NCI-H1694 treated with DMSO at 0.1 percent for 48 hours (cell line): ENCODE measurements around the gene MRPL50.

Source experiments
- DNase-seq: peaks from one replicate; lab custom pipeline; 2025; lab: John Stamatoyannopoulos, UW

MRPL50 gene

GRCh38 chr9:101398068-101398929, at the start of gene MRPL50, which contains the start of gene ZNF189:
MRPL50 (minus strand) TSS chr9:101398618; CDS start chr9:101398592, 26 bp downstream.
ZNF189 (plus strand) TSS chr9:101398851; CDS start chr9:101399157, 306 bp downstream.
- DNase-seq = peak; percentile 96

DNA sequence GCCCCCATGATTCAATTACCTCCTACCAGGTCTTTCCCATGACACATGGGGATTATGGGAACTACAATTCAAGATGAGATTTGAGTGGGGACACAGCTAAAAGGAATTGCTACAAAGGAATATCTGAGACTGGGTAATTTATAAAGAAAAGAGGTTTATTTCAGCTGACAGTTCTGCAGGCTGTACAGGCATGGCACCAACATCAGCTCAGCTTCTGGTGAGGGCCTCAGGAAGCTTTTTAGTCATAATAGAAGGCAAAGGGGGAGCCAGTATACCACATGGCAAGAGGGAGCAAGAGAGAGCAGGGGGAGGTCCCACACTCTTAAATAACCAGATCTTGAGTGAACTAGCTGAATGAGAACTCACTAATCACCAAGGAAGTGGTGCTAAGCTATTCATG, 48.3 kb upstream of the MRPL50 start:
- DNase-seq = no peak

- no peak for DNase-seq
These were observed 47.1 kb upstream of the MRPL50 start for GRCh38 chr9:101445353-101446029.

- DNase-seq = peak; percentile 95
These were observed 45.0 kb upstream of the MRPL50 start for GRCh38 chr9:101443364-101443771.

DNA sequence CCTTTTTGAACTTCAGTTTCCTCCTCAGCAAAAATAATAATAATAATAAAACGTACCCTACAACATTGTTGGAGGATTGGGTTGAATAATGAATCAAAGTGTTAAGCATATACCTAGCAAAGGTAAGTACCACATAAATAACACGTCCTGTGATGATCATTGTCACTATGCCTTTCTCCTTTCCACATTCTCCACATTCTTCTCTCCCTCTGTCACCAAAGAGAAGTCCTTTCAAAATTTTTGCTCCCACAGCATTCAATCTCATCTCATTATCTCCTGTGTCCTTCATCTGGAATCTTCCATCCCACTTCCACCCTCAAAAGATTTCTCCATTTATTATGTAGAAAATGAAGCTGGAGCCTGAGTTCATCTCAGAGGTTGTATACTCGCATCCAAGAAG, 44.3 kb upstream of the MRPL50 start:
- DNase-seq = no peak

GRCh38 chr9:101442318-101442717, 43.9 kb upstream of the MRPL50 start:
- DNase-seq = no peak

- DNase-seq = no peak
These were observed 42.4 kb upstream of the MRPL50 start for GRCh38 chr9:101440714-101441230.

DNA sequence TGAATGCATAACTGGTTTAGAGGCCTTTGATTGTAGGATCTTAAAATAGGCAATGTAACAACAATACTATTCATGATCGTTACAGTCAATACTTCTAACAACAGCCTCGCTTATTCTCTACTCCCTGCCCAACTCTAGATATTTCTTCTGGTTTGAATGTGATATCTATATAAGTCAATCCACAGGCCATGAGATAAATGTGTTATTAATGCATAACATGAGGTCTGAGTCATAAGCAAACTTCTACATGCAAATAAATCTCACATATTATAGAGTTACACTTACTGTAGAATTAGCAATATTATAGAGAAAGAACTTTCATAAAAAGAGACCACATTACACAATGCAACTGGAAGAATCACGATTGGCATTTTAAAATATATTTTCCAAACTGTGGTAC, 40.1 kb upstream of the MRPL50 start:
- DNase-seq = no peak

DNA sequence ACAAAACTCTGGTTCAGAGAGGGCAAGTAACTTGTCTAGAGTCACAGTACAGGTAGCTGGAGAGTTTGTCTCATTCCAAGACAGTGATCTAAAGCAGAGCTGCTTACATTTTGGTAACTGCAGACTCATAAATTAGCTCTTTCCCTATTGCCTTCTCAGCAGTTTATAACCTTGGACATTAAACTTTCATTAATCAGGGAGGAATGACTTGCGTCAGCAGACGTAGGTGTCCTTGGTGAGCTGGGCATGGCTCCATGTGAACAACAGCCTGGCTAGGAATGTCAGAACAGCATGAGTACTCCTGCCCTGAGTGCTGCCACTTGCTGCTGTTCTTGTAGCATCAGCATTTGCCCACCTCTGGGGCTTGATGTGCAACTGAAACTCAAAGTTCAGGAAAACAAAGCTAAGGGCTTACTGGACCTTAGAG, 39.4 kb upstream of the MRPL50 start:
- DNase-seq = no peak

GRCh38 chr9:101435601-101436079, 37.2 kb upstream of the MRPL50 start, which contains the start of gene ALDOB:
ALDOB (minus strand) TSS chr9:101435774; CDS start chr9:101430887, 4,887 bp downstream.
- no peak for DNase-seq

DNA sequence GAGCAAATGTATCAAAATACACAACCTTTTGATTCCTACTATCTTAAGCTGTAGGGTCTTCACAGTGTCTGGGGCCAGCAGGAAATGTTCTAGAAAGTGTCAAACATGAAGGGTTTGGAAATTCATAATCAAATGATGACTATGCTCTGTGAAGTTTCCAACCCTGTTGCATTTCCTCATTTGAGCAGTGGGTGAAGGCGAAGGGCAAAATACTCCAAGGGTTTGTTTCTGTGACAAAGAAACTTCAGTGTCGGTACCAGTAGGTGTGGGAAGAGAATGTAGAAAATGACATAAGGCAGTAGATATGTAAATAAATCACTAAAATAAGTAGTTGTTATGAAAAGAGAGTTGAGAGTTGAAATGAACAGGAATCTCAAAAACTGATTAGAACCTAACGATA, 36.6 kb upstream of the MRPL50 start:
- no peak for DNase-seq

- DNase-seq = no peak
These were observed 34.8 kb upstream of the MRPL50 start for GRCh38 chr9:101433229-101433628.

GRCh38 chr9:101432740-101433139, 34.3 kb upstream of the MRPL50 start:
- DNase-seq = no peak

- no peak for DNase-seq
These were observed 33.8 kb upstream of the MRPL50 start for GRCh38 chr9:101432171-101432570.

DNA sequence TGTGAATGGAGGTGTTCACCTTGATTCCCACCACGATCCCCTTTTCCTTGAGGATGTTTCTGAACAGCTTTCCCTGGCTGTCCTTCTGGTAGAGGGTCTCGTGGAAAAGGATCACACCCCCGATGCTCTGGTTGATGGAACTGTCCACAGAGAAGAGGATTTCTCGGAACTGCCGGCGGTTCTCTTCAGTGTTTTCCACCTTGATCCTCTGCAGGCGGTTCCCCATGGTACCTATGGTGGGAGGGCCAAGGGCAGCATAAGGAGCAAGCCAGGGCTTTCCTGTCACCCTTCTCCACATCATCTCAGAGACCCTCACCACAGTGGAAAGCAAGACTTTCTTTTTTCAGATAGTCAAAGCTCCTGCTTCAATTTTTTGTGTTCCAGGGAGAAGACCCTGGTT, 31.3 kb upstream of the MRPL50 start:
- DNase-seq = no peak

GRCh38 chr9:101428909-101429308, 30.5 kb upstream of the MRPL50 start:
- DNase-seq = no peak

DNA sequence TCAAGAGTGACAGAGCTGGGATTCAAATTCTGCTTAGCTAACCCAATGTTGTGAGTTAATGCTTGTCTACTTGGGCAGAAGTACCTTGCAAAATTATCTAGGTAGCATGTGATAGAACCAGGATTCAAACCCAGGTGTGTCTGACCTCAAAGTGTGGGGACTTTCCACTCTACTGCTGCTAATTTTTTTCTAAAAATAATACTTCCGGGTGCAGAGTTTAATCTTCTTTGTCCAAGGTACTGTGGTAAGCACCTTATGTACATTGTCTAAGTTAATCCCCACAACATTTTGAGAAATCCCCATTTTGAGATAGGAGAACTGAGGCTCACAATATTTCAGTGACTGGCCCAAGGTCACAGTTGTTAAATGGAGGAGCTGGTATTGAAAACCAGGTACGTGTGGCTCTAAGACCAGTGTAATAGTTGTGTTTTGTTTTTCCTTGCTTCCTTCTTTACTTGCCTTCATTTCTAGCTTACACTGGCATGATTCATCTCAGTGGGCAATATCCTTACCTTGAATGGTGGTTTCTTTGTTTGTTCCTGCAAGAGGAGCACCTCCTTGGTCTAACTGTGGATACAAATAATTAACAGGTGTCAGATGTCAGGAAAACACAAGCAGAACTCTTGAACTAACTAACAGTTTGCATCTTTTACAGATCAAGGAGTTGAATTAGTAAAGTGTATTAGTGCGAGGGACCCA, 29.7 kb upstream of the MRPL50 start:
- no peak for DNase-seq

- DNase-seq = no peak
These were observed 28.9 kb upstream of the MRPL50 start for GRCh38 chr9:101427358-101427757.

GRCh38 chr9:101421653-101422065, 23.2 kb upstream of the MRPL50 start:
- DNase-seq = no peak

DNA sequence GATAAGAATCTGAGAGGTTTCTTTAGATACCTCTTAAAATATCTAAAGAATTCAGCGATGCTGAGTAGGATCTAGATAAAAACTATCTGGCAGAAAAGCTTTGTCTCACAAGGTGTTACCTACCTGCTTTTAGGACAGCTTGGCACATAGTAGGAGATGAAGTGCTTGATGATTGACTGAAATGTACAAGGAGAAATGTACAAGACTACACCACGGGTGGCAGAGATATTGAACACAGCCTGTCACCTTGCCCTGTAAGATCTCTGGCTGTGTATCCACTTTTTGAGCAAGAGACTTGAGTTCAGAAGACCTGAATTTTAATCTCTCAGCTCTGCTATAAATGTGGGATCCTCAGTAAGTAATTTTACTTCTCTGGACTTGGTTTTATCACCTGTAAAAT, 21.4 kb upstream of the MRPL50 start:
- no peak for DNase-seq

- DNase-seq = no peak
These were observed 20.4 kb upstream of the MRPL50 start for GRCh38 chr9:101418518-101419430.
